Measurements from ENCODE around the gene BCO2. TPM values are rescaled to one million over a fixed set of nuclear protein-coding genes. Genes with fewer than 3 reads are reported as not detected.

Gene BCO2
- 0.24 and 0.85 TPM in 2 replicates for total RNA-seq

GRCh38 chr11:112174789-112175598 is at the start of gene BCO2:
Gene BCO2, plus strand, starts transcription at chr11:112175512. Its CDS starts 90 bp downstream, at chr11:112175602.

GRCh38 chr11:112163875-112164685 is 11.2 kb upstream of the BCO2 start, which contains the start of gene IL18:
Gene IL18, minus strand, starts transcription at chr11:112164094. Its CDS starts 9,041 bp downstream, at chr11:112155053.

GRCh38 chr11:112167145-112167544 is 8.2 kb upstream of the BCO2 start, which contains the start of gene TEX12:
Gene TEX12, plus strand, starts transcription at chr11:112167372. Its CDS starts 1,897 bp downstream, at chr11:112169269.

GRCh38 chr11:112226062-112226830 is 50.9 kb downstream of the BCO2 start, which contains the start of gene PTS:
Gene PTS, plus strand, starts transcription at chr11:112226428. Its CDS starts 16 bp downstream, at chr11:112226444.

GRCh38 chr11:112260490-112260889 is 85.2 kb downstream of the BCO2 start, which contains the start of gene PLET1:
Gene PLET1, minus strand, starts transcription at chr11:112260860. Its CDS starts 271 bp downstream, at chr11:112260589.

Other genes starting within 250 kb of the BCO2 start
- 10.9 and 20.5 TPM in 2 replicates for gene DIXDC1, start 238.2 kb upstream of the BCO2 start, total RNA-seq
- gene DLAT, start 150.1 kb upstream of the BCO2 start, total RNA-seq = 39.8 and 40.7 TPM in 2 replicates
- gene PIH1D2, start 101.5 kb upstream of the BCO2 start, total RNA-seq = 0.72 and 1.1 TPM in 2 replicates
- 17.8 and 24.3 TPM in 2 replicates for gene NKAPD1, start 101.2 kb upstream of the BCO2 start, total RNA-seq
- 38.8 and 49.9 TPM in 2 replicates for gene TIMM8B, start 88.8 kb upstream of the BCO2 start, total RNA-seq
- 172 and 180 TPM in 2 replicates for gene SDHD, start 88.6 kb upstream of the BCO2 start, total RNA-seq
- 30.8 and 91.9 TPM in 2 replicates for gene IL18, start 11.4 kb upstream of the BCO2 start, total RNA-seq
- gene TEX12, start 8.1 kb upstream of the BCO2 start, total RNA-seq = not detected in 2 replicates
- gene PTS, start 50.9 kb downstream of the BCO2 start, total RNA-seq = 55.2 and 68.8 TPM in 2 replicates
- not detected in 2 replicates for gene PLET1, start 85.3 kb downstream of the BCO2 start, total RNA-seq